CD4-positive, alpha-beta memory T cell (primary cell): ENCODE measurements around the gene PCSK9. TPM values are rescaled to one million over a fixed set of nuclear protein-coding genes. Genes with fewer than 3 reads are reported as not detected.

Experiments used
- CTCF ChIA-PET: fragments of 350-600 bp; sonication (Branson Sonifier 250); formaldehyde crosslinking; loops from one replicate; lab custom pipeline; 2021; ENCODE audit warnings: inconsistent platforms; ENCODE audit not compliant: partially characterized antibody; lab: Charles Lee
- POLR2A ChIA-PET: fragments of 350-600 bp; sonication (Branson Sonifier 250); formaldehyde crosslinking; loops from one replicate; lab custom pipeline; 2021; ENCODE audit not compliant: partially characterized antibody; lab: Charles Lee
- DNase-seq, 5 donors: peaks; one replicate each; pipeline versions ENCODE4 v3.0.0 to v3.0.0-alpha.2; 2020 to 2022; ENCODE audit warnings: mixed read lengths in 1 of 5
- H3K27ac ChIP-seq: one replicate; pipeline ENCODE4 v1.7.0; 2013; ENCODE audit warnings: low read depth, low read length
- H3K27me3 ChIP-seq: 2 replicates; pipeline ENCODE4 v1.7.0; 2013; ENCODE audit warnings: mild to moderate bottlenecking, low read length, moderate library complexity; ENCODE audit not compliant: insufficient read depth
- H3K36me3 ChIP-seq: 2 replicates; pipeline ENCODE4 v1.7.0; 2013; ENCODE audit warnings: mild to moderate bottlenecking, low read length, moderate library complexity; ENCODE audit not compliant: insufficient read depth
- H3K4me1 ChIP-seq: 2 replicates; pipeline ENCODE4 v1.7.0; 2013; ENCODE audit warnings: mild to moderate bottlenecking, low read length, moderate library complexity; ENCODE audit not compliant: insufficient read depth
- H3K4me3 ChIP-seq, 2 donors: one replicate each; pipeline ENCODE4 v1.7.0; 2013; ENCODE audit warnings: low read length in 2 of 2, mild to moderate bottlenecking in 1 of 2
- H3K9me3 ChIP-seq, 2 donors: one replicate each; pipeline ENCODE4 v1.7.0; 2013; ENCODE audit warnings: low read length in 2 of 2, control low read depth in 1 of 2; ENCODE audit not compliant: control insufficient read depth in 1 of 2
- H3K27ac Mint-ChIP-seq, 7 donors: one replicate each; pipeline ENCODE4 v1.8.0; 2020 to 2021; ENCODE audit warnings: mixed read lengths in 7 of 7, mild to moderate bottlenecking in 6 of 7, inconsistent platforms in 3 of 7, moderate library complexity in 3 of 7
- H3K27me3 Mint-ChIP-seq, 2 donors: one replicate each; pipeline ENCODE4 v1.8.0; 2020 to 2021; ENCODE audit warnings: mixed read lengths in 2 of 2
- H3K36me3 Mint-ChIP-seq, 2 donors: one replicate each; pipeline ENCODE4 v1.8.0; 2020 to 2021; ENCODE audit warnings: mixed read lengths in 2 of 2, inconsistent platforms in 1 of 2, mild to moderate bottlenecking in 1 of 2
- H3K4me1 Mint-ChIP-seq, 4 donors: one replicate each; pipeline ENCODE4 v1.8.0; 2020 to 2021; ENCODE audit warnings: mixed read lengths in 4 of 4, mild to moderate bottlenecking in 1 of 4
- H3K4me3 Mint-ChIP-seq, 8 donors: one replicate each; pipeline ENCODE4 v1.8.0; 2020 to 2021; ENCODE audit warnings: mixed read lengths in 8 of 8, mild to moderate bottlenecking in 7 of 8, moderate library complexity in 6 of 8, inconsistent platforms in 3 of 8
- H3K9me3 Mint-ChIP-seq, 8 donors: one replicate each; pipeline ENCODE4 v1.8.0; 2020 to 2021; ENCODE audit warnings: mixed read lengths in 8 of 8, mild to moderate bottlenecking in 5 of 8, inconsistent platforms in 3 of 8, moderate library complexity in 1 of 8
- intact Hi-C: fragments of 100-400 bp; cut with micrococcal nuclease; formaldehyde crosslinking; loops from one replicate; pipeline ENCODE4 v1.15.1; 2023
- polyA plus RNA-seq, 2 donors: library from polyadenylated mRNA; unstranded; fragments of 300-500 nt; fragmentation: Illumina TruSeq; gene quantifications; one replicate each; pipeline ENCODE4 v1.2.3, GENCODE V29; 2021
- total RNA-seq, 2 experiments: library from RNA; stranded (reverse); gene quantifications; one replicate each; pipeline ENCODE4 v1.2.3, GENCODE V29; 2021

Gene PCSK9
- total and polyA plus RNA-seq, 4 experiments from 2014 or later, result not detected

DNA sequence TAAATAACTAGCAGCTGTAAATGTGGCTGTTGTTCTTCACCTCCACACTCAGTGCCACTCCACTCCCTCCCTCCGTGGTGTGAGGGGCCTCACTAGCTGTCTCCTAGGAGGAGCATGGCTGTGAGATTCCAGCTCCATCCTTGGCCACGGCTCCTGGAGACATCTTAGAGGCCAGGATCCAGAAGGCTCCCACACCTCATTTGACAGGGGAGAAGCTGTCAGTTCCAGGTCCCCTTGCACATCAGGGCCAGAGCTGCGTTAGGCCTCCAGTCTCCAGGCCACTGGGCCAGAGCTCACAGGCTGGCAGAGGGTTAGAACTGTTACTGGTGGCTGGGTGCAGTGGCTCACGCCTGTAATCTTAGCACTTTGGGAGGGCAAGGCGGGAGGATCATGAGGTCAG lies 15.0 kb downstream of the PCSK9 start:
- Mint-ChIP-seq H3K4me3 (no peak overlapping the region), H3K4me1 (no peaks in the 10 kb centered on the region), H3K36me3 (no peaks in the 10 kb centered on the region), H3K27me3 (no peaks in the 10 kb centered on the region), H3K9me3 (no peaks in the 10 kb centered on the region), H3K27ac (no peak overlapping the region)
- H3K9me3 ChIP-seq, result no peaks in the 10 kb centered on the region
- ChIA-PET CTCF (interaction anchor here (0.6 kb wide), 1 partner anchor 226 kb away, joined by 4 read pairs; no protein-coding TSS in a partner anchor), POLR2A (no interaction called here)
- H3K27ac ChIP-seq, result no peak overlapping the region
- DNase-seq, result no peak
- no peaks in the 10 kb centered on the region for H3K27me3 ChIP-seq
- H3K4me3 ChIP-seq, result no peak overlapping the region
- H3K4me1 ChIP-seq, result no peaks in the 10 kb centered on the region
- intact Hi-C loops, result no loop called here
- no peaks in the 10 kb centered on the region for H3K36me3 ChIP-seq

DNA sequence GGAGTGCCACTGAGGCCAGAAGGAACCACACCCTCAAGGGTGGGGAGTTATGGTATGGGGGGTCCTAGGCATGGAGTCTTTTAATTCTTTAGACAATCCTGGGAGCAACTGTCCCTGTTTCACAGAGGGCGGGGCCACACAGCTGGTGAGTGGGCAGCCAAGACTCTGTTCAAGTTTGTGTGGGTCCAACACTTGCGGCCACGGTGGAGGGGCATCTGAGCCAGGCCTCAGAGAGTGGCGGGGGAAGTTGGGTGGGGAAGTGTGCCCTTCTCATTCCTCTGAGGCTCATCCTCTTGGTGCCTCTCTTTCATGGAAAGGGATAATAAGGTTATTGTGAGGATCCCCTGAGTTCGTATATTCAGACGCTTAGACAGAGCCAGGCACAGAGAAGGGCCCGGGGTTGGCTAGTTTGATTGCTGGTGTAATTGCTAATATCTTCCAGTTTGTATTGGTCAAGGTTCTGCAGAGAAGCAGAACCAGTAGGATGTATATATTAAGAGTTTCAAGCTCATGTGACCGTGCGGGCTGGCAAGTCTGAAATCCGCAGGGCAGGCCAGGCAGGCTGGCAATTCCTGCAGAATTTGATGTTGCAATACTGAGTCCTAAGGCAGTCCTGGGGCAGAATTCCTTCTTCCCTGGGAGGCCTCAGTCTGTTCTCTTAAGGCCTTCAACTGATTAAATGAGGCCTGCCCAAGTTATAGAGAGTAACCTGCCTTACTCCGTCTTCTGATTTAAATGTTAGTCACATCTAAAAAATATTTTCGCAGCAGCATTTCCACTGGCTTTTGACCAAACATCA lies 15.9 kb downstream of the PCSK9 start:
- H3K27me3 ChIP-seq, result no peaks in the 10 kb centered on the region
- no peaks in the 10 kb centered on the region for H3K36me3 ChIP-seq
- H3K9me3 Mint-ChIP-seq, result no peaks in the 10 kb centered on the region
- H3K9me3 ChIP-seq, result no peaks in the 10 kb centered on the region
- DNase-seq, result no peak
- no peak overlapping the region for H3K4me3 ChIP-seq
- no peaks in the 10 kb centered on the region for H3K4me1 Mint-ChIP-seq
- no peaks in the 10 kb centered on the region for H3K27me3 Mint-ChIP-seq
- POLR2A ChIA-PET, result no interaction called here
- no peak overlapping the region for H3K27ac ChIP-seq
- intact Hi-C loops, result no loop called here
- H3K27ac Mint-ChIP-seq, result no peak overlapping the region
- no peaks in the 10 kb centered on the region for H3K36me3 Mint-ChIP-seq
- no peak overlapping the region for H3K4me3 Mint-ChIP-seq
- no peaks in the 10 kb centered on the region for H3K4me1 ChIP-seq
- CTCF ChIA-PET, result no interaction called here

DNA sequence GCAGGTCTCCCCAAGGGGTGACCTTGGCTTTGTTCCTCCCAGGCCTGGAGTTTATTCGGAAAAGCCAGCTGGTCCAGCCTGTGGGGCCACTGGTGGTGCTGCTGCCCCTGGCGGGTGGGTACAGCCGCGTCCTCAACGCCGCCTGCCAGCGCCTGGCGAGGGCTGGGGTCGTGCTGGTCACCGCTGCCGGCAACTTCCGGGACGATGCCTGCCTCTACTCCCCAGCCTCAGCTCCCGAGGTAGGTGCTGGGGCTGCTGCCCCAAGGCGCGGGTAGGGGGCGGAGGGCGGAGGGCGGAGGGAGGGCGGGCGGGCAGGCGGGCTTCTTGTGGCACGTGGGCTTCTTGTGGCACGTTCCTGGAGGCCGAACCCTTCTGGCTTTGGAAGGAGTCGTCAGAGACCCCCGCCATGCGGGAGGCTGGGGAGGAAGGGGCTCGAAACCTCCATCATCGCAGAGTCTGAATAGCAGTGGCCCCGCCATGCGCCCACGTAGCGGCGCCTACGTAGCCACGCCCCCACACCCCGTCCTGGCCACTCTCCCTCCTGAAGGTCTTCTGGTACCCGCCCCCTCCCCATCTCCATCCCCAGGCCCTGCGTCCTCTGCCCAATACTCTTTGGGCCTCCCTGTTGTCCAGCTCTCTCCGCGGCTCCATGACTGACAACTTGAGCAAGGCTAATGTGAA lies 16.7 kb downstream of the PCSK9 start:
- Mint-ChIP-seq H3K36me3 (no peaks in the 10 kb centered on the region), H3K27ac (no peak overlapping the region), H3K4me3 (peak overlapping the region in 3 of 8 donors; percentile 31 to 36 (median 33)), H3K27me3 (no peaks in the 10 kb centered on the region), H3K4me1 (no peaks in the 10 kb centered on the region), H3K9me3 (no peaks in the 10 kb centered on the region)
- Histone ChIP-seq H3K4me1 (no peaks in the 10 kb centered on the region), H3K9me3 (no peaks in the 10 kb centered on the region), H3K27me3 (no peaks in the 10 kb centered on the region), H3K4me3 (no peak overlapping the region), H3K27ac (no peak overlapping the region), H3K36me3 (no peaks in the 10 kb centered on the region)
- intact Hi-C loops, result no loop called here
- ChIA-PET CTCF (no interaction called here), POLR2A (no interaction called here)
- no peak for DNase-seq

DNA sequence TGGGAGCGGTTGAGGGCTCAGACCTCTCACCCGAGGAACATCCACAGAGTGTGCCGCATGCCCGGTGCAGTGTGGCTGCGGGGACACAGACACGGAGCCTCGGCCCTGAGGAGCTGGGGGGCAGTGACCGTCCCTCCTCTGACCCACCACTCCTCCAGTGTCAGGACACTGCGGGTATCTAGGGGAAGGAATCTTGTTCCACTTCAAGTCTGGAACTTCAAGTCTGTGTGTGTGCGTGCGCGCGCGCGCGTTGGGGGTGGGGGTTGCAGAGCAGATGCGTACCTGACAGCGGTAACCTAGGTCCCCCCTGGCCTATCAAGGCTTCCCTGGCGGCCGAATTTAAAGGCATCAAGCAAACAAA lies 17.3 kb downstream of the PCSK9 start:
- intact Hi-C loops, result no loop called here
- Histone ChIP-seq H3K36me3 (no peaks in the 10 kb centered on the region), H3K9me3 (no peaks in the 10 kb centered on the region), H3K4me1 (no peaks in the 10 kb centered on the region), H3K4me3 (no peak overlapping the region), H3K27ac (no peak overlapping the region), H3K27me3 (no peaks in the 10 kb centered on the region)
- ChIA-PET CTCF (no interaction called here), POLR2A (no interaction called here)
- no peaks in the 10 kb centered on the region for H3K36me3 Mint-ChIP-seq
- peak overlapping the region in 3 of 8 donors; percentile 31 to 36 (median 33) for H3K4me3 Mint-ChIP-seq
- no peak overlapping the region for H3K27ac Mint-ChIP-seq
- no peaks in the 10 kb centered on the region for H3K27me3 Mint-ChIP-seq
- H3K9me3 Mint-ChIP-seq, result no peaks in the 10 kb centered on the region
- no peak for DNase-seq
- H3K4me1 Mint-ChIP-seq, result no peaks in the 10 kb centered on the region

DNA sequence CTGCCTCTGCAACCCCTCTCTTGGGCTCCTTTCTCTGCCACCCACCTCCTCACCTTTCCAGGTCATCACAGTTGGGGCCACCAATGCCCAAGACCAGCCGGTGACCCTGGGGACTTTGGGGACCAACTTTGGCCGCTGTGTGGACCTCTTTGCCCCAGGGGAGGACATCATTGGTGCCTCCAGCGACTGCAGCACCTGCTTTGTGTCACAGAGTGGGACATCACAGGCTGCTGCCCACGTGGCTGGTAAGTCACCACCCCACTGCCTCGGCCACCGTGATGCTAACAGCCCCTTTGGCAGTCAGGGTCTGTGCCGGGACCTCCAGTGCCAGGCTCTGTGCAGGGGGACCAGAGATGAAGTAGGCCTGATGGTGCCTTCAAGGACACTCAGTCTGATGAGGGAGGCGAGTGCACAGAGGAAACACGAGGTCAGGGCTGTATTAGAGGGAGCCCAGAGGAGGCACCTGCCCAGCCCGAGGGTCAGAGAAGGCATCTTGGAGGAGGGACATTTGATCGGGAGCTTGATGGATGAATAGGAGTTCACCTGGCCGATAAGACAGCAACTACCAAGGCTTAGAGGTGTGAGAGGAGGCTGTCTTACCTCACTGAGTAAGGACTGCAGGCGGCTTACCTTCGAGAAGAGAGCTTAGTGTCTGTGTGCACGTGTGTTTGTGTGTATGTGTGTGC lies 18.1 kb downstream of the PCSK9 start:
- POLR2A ChIA-PET, result no interaction called here
- no peaks in the 10 kb centered on the region for H3K4me1 Mint-ChIP-seq
- intact Hi-C loops, result no loop called here
- H3K4me3 Mint-ChIP-seq, result peak overlapping the region in 1 of 8 donors; percentile 41
- Histone ChIP-seq H3K9me3 (no peaks in the 10 kb centered on the region), H3K27ac (no peak overlapping the region), H3K27me3 (no peaks in the 10 kb centered on the region), H3K4me1 (no peaks in the 10 kb centered on the region), H3K36me3 (no peaks in the 10 kb centered on the region), H3K4me3 (no peak overlapping the region)
- H3K27ac Mint-ChIP-seq, result peak overlapping the region in 1 of 7 donors; percentile 64
- no peak for DNase-seq
- CTCF ChIA-PET, result no interaction called here
- no peaks in the 10 kb centered on the region for H3K27me3 Mint-ChIP-seq
- no peaks in the 10 kb centered on the region for H3K36me3 Mint-ChIP-seq
- peaks cover 0 to 1% (median 0%) of the 10 kb centered on the region in 8 donors for H3K9me3 Mint-ChIP-seq

DNA sequence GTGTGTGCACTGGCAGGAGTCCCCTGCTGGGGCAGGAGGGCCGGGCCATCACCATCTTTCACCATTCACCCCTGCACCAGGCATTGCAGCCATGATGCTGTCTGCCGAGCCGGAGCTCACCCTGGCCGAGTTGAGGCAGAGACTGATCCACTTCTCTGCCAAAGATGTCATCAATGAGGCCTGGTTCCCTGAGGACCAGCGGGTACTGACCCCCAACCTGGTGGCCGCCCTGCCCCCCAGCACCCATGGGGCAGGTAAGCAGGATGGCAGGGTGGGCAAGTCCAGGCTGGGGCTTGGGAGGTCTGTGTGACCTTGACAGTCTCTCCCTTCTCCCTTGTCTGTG lies 18.6 kb downstream of the PCSK9 start:
- no peak for DNase-seq
- Mint-ChIP-seq H3K9me3 (peaks cover 0 to 1% (median 0%) of the 10 kb centered on the region in 8 donors), H3K36me3 (no peaks in the 10 kb centered on the region), H3K4me3 (no peak overlapping the region), H3K27me3 (no peaks in the 10 kb centered on the region), H3K4me1 (no peaks in the 10 kb centered on the region), H3K27ac (no peak overlapping the region)
- Histone ChIP-seq H3K27ac (no peak overlapping the region), H3K4me1 (no peaks in the 10 kb centered on the region), H3K9me3 (no peaks in the 10 kb centered on the region), H3K27me3 (no peaks in the 10 kb centered on the region), H3K4me3 (no peak overlapping the region), H3K36me3 (no peaks in the 10 kb centered on the region)
- CTCF ChIA-PET, result no interaction called here
- POLR2A ChIA-PET, result no interaction called here
- intact Hi-C loops, result no loop called here

DNA sequence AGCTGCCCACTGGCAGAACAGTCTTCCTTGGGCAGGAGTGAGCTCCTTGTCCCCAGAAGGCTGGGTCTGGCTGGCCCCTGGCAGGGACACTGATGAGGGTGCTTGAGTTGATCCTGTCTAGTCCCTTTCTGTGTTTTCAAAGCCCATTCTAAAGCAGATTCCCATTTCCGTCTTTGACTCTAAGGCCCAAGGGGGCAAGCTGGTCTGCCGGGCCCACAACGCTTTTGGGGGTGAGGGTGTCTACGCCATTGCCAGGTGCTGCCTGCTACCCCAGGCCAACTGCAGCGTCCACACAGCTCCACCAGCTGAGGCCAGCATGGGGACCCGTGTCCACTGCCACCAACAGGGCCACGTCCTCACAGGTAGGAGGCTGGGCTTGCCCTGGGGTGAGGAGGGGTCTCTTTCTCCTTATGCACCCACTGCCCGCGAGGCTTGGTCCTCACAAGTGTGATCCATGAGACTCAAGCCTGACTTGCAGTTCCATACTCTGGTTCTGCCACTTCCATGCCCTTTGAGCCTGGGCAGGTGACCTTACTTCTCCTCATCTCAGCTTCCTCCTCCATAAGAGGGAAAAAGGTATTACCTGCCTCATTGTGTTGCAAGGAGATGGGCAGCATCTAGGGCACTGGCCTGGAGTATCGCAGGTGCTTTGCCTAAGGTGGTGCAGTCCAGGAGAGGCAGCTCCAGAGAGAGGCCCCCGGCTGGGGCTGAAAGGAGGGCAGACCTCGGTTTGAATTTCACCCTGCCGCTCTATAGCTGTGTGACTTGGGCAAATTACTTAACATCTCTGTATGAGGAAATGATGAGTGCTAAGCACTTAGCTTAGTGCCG lies 20.2 kb downstream of the PCSK9 start:
- Mint-ChIP-seq H3K27ac (no peak overlapping the region), H3K4me3 (no peak overlapping the region), H3K27me3 (no peaks in the 10 kb centered on the region), H3K9me3 (peaks cover 0 to 1% (median 0%) of the 10 kb centered on the region in 8 donors), H3K36me3 (no peaks in the 10 kb centered on the region), H3K4me1 (no peaks in the 10 kb centered on the region)
- Histone ChIP-seq H3K9me3 (no peaks in the 10 kb centered on the region), H3K4me1 (no peaks in the 10 kb centered on the region), H3K4me3 (no peak overlapping the region), H3K27me3 (no peaks in the 10 kb centered on the region), H3K36me3 (no peaks in the 10 kb centered on the region), H3K27ac (no peak overlapping the region)
- CTCF ChIA-PET, result no interaction called here
- intact Hi-C loops, result no loop called here
- DNase-seq, result no peak
- POLR2A ChIA-PET, result no interaction called here
